IMR-90 (cell line): ENCODE measurements around the gene FAM168A. TPM values are rescaled to one million over a fixed set of nuclear protein-coding genes. Genes with fewer than 3 reads are reported as not detected.

ENCODE experiments used
- ATAC-seq: fragments of 200-7000 bp; cut with Tn5 transposase; 2 replicates; pipeline ENCODE4 v1.9.1; 2020; ENCODE audit warnings: low read depth, mild to moderate bottlenecking, moderate library complexity
- BruUV-seq: library from RNA; stranded (reverse); fragments of 400-500 nt; replicated peaks from 2 replicates; lab custom pipeline; 2021; lab: Mats Ljungman, UMichigan
- CTCF ChIA-PET: fragments of 300-600 bp; formaldehyde crosslinking; extraction: SDS; loops from one replicate; lab custom pipeline; 2021; ENCODE audit warnings: antibody characterized with exemption; lab: Yijun Ruan, JAX
- POLR2A ChIA-PET: fragments of 300-600 bp; sonication (Branson Sonifier 250); formaldehyde crosslinking; loops from one replicate; lab custom pipeline; 2022; ENCODE audit warnings: antibody characterized with exemption; ENCODE audit not compliant: unreplicated experiment; lab: Charles Lee
- DNase-seq: peaks from one replicate; pipeline ENCODE4 v3.0.0; 2013
- H2AFZ ChIP-seq: replicated peaks from 2 replicates; pipeline ENCODE3; 2013; ENCODE audit warnings: low read length, mild to moderate bottlenecking; ENCODE audit not compliant: poor library complexity
- H2AK5ac ChIP-seq: 2 replicates; pipeline ENCODE4 v1.6.1; 2013; ENCODE audit warnings: low read depth, low read length, inconsistent platforms
- H2AK9ac ChIP-seq: replicated peaks from 2 replicates; pipeline ENCODE3; 2013; ENCODE audit warnings: mild to moderate bottlenecking, low read depth, low read length, moderate library complexity; ENCODE audit not compliant: poor library complexity
- H2BK120ac ChIP-seq: 2 replicates; pipeline ENCODE4 v1.6.1; 2013; ENCODE audit warnings: low read depth, low read length, inconsistent platforms
- H2BK15ac ChIP-seq: 3 replicates; pipeline ENCODE4 v1.6.1; 2013; ENCODE audit warnings: low read depth, low read length, inconsistent platforms
- H2BK20ac ChIP-seq: 2 replicates; pipeline ENCODE4 v1.6.1; 2013; ENCODE audit warnings: low read depth, mild to moderate bottlenecking, inconsistent platforms, low read length, moderate library complexity
- H2BK5ac ChIP-seq: 2 replicates; pipeline ENCODE4 v1.6.1; 2013; ENCODE audit warnings: mild to moderate bottlenecking, low read depth, low read length, inconsistent platforms; ENCODE audit not compliant: poor library complexity, severe bottlenecking
- H3K14ac ChIP-seq: replicated peaks from 2 replicates; pipeline ENCODE4 v1.6.1; 2013; ENCODE audit warnings: low read depth, low read length, inconsistent platforms
- H3K18ac ChIP-seq: 2 replicates; pipeline ENCODE4 v1.6.1; 2013; ENCODE audit warnings: low read depth, low read length, control low read depth
- H3K23ac ChIP-seq: 2 replicates; pipeline ENCODE4 v1.6.1; 2013; ENCODE audit warnings: low read depth, low read length, inconsistent platforms
- H3K27ac ChIP-seq: 2 replicates; pipeline ENCODE4 v1.5.1; 2013; ENCODE audit warnings: mild to moderate bottlenecking, control low read depth, low read length; ENCODE audit not compliant: insufficient read depth
- H3K27me3 ChIP-seq: 2 replicates; pipeline ENCODE4 v1.6.1; 2013; ENCODE audit warnings: low read length; ENCODE audit not compliant: control insufficient read depth, insufficient read depth
- H3K36me3 ChIP-seq: 2 replicates; pipeline ENCODE4 v1.6.1; 2013; ENCODE audit warnings: low read length, mixed read lengths; ENCODE audit not compliant: control insufficient read depth, insufficient read depth
- H3K4ac ChIP-seq: 2 replicates; pipeline ENCODE4 v1.6.1; 2013; ENCODE audit warnings: low read depth, low read length, inconsistent platforms
- H3K4me1 ChIP-seq: 2 replicates; pipeline ENCODE4 v1.6.1; 2013; ENCODE audit warnings: low read length, mixed read lengths; ENCODE audit not compliant: control insufficient read depth, insufficient read depth
- H3K4me2 ChIP-seq: 2 replicates; pipeline ENCODE4 v1.6.1; 2013; ENCODE audit warnings: low read depth, mild to moderate bottlenecking, control low read depth, low read length, moderate library complexity
- H3K4me3 ChIP-seq: 2 replicates; pipeline ENCODE4 v1.5.1; 2013; ENCODE audit warnings: low read depth, mild to moderate bottlenecking, control low read depth, low read length, moderate library complexity; ENCODE audit not compliant: insufficient read depth
- H3K56ac ChIP-seq: 2 replicates; pipeline ENCODE4 v1.6.1; 2013; ENCODE audit warnings: low read length, inconsistent platforms; ENCODE audit not compliant: insufficient read depth; ENCODE audit errors: extremely low read depth
- H3K79me1 ChIP-seq, 2 experiments: 2 replicates each; pipeline ENCODE4 v1.6.1; 2013; ENCODE audit warnings: low read length in 2 of 2, inconsistent platforms in 1 of 2, low read depth in 1 of 2
- H3K9ac ChIP-seq: 2 replicates; pipeline ENCODE4 v1.6.1; 2013; ENCODE audit warnings: low read depth, low read length, control low read depth
- H3K9me1 ChIP-seq: 2 replicates; pipeline ENCODE4 v1.6.1; 2013; ENCODE audit warnings: low read length, inconsistent platforms; ENCODE audit not compliant: insufficient read depth
- H3K9me3 ChIP-seq: 2 replicates; pipeline ENCODE4 v1.6.1; 2013; ENCODE audit warnings: low read length; ENCODE audit not compliant: control insufficient read depth, insufficient read depth
- H4K20me1 ChIP-seq: 2 replicates; pipeline ENCODE4 v1.6.1; 2013; ENCODE audit warnings: low read length, inconsistent platforms; ENCODE audit not compliant: insufficient read depth
- H4K5ac ChIP-seq: 2 replicates; pipeline ENCODE4 v1.6.1; 2013; ENCODE audit warnings: mild to moderate bottlenecking, low read depth, low read length, control low read depth
- H4K8ac ChIP-seq, 2 experiments: 2 replicates each; pipeline ENCODE4 v1.6.1; 2013; ENCODE audit warnings: low read depth in 2 of 2, low read length in 2 of 2, control low read depth in 1 of 2, inconsistent platforms in 1 of 2
- H4K91ac ChIP-seq: 2 replicates; pipeline ENCODE4 v1.6.1; 2013; ENCODE audit warnings: low read depth, low read length, inconsistent platforms; ENCODE audit not compliant: insufficient read depth
- BHLHE40 ChIP-seq: fragments of 150-350 bp; IDR thresholded peaks from 2 replicates; pipeline ENCODE4 v1.6.1; 2016; ENCODE audit warnings: mild to moderate bottlenecking, low read depth, low read length
- CEBPB ChIP-seq: IDR thresholded peaks from 2 replicates; pipeline ENCODE4 v1.6.1; 2012; ENCODE audit warnings: low read depth, low read length, improper control_type of control experiment
- CHD1 ChIP-seq: IDR thresholded peaks from 2 replicates; pipeline ENCODE4 v1.6.1; 2012; ENCODE audit warnings: low read depth, low read length, improper control_type of control experiment
- CTCF ChIP-seq: conservative IDR thresholded peaks from 2 replicates; pipeline ENCODE4 v1.5.1; 2012; ENCODE audit warnings: mild to moderate bottlenecking, low read depth, low read length, improper control_type of control experiment
- ELK1 ChIP-seq: fragments of 150-350 bp; IDR thresholded peaks from 2 replicates; pipeline ENCODE4 v1.6.1; 2016; ENCODE audit warnings: low read depth, mild to moderate bottlenecking, low read length, moderate library complexity, borderline replicate concordance
- FOS ChIP-seq: fragments of 150-350 bp; IDR thresholded peaks from 2 replicates; pipeline ENCODE4 v1.6.1; 2016; ENCODE audit warnings: low read depth, low read length
- MAFK ChIP-seq: IDR thresholded peaks from 2 replicates; pipeline ENCODE4 v1.6.1; 2012; ENCODE audit warnings: low read depth, low read length, improper control_type of control experiment
- MAZ ChIP-seq: IDR thresholded peaks from 2 replicates; pipeline ENCODE4 v1.6.1; 2012; ENCODE audit warnings: low read depth, mild to moderate bottlenecking, low read length, improper control_type of control experiment, moderate library complexity, borderline replicate concordance
- MXI1 ChIP-seq: IDR thresholded peaks from 2 replicates; pipeline ENCODE4 v1.6.1; 2012; ENCODE audit warnings: low read depth, mild to moderate bottlenecking, low read length, moderate library complexity, borderline replicate concordance
- NFE2L2 ChIP-seq: fragments of 150-350 bp; IDR thresholded peaks from 2 replicates; pipeline ENCODE4 v1.6.1; 2016; ENCODE audit warnings: low read depth, mild to moderate bottlenecking, low read length
- POLR2A ChIP-seq: IDR thresholded peaks from 2 replicates; pipeline ENCODE4 v1.6.1; 2012; ENCODE audit warnings: mild to moderate bottlenecking, low read depth, low read length
- RAD21 ChIP-seq: IDR thresholded peaks from 2 replicates; pipeline ENCODE4 v1.6.1; 2012; ENCODE audit warnings: low read length, improper control_type of control experiment
- RCOR1 ChIP-seq: IDR thresholded peaks from 2 replicates; pipeline ENCODE4 v1.6.1; 2012; ENCODE audit warnings: mild to moderate bottlenecking, low read length, improper control_type of control experiment; ENCODE audit not compliant: insufficient replicate concordance
- RFX5 ChIP-seq: IDR thresholded peaks from 2 replicates; pipeline ENCODE4 v1.8.0; 2012; ENCODE audit warnings: low read depth, mild to moderate bottlenecking, low read length, moderate library complexity
- SMC3 ChIP-seq: fragments of 150-350 bp; IDR thresholded peaks from 2 replicates; pipeline ENCODE4 v1.6.1; 2016; ENCODE audit warnings: low read depth, mild to moderate bottlenecking, antibody characterized with exemption, low read length, moderate library complexity
- USF2 ChIP-seq: fragments of 150-350 bp; IDR thresholded peaks from 2 replicates; pipeline ENCODE4 v1.6.1; 2017; ENCODE audit warnings: mild to moderate bottlenecking, antibody characterized with exemption, low read length, low read depth
- WGBS, 2 experiments: methylation state at CpG; one replicate each; pipeline versions ENCODE4 v1.1.5 to v1.1.7; 2013; ENCODE audit warnings: missing lambda C conversion rate in 2 of 2; ENCODE audit not compliant: insufficient read length in 1 of 2; ENCODE audit errors: extremely low coverage in 2 of 2; 5-methylcytosine and 5-hydroxymethylcytosine counted together
- dilution Hi-C: fragments of 300-500 bp; cut with HindIII; formaldehyde crosslinking; loops from one replicate; pipeline ENCODE4 v1.14.3; 2018; ENCODE audit warnings: low sequenced_read_pairs; ENCODE audit not compliant: unreplicated experiment
- in situ Hi-C: fragments of 300-500 bp; cut with MboI; formaldehyde crosslinking; loops from 3 replicates; pipeline ENCODE4 v1.14.3; 2019; ENCODE audit warnings: low sequenced_read_pairs, inconsistent platforms, mixed read lengths
- intact Hi-C: fragments of 100-400 bp; cut with micrococcal nuclease; formaldehyde crosslinking; loops from 2 replicates; pipeline ENCODE4 v1.10.0; 2022
- polyA plus RNA-seq, 3 experiments: library from polyadenylated mRNA; depleted of rRNA; stranded (reverse); fragments of >200 nt; gene quantifications; 2 replicates each; pipeline ENCODE4 v1.2.3, GENCODE V29; 2012; ENCODE audit warnings: low replicate concordance in 1 of 3
- total RNA-seq: library from RNA; depleted of rRNA; stranded (reverse); fragments of >200 nt; gene quantifications from 2 replicates; pipeline ENCODE4 v1.2.3, GENCODE V29; 2012

The FAM168A gene
- total and polyA plus RNA-seq, 2 of the 4 experiments (the other 2 are of a cell fraction), result 13.1 to 22.8 TPM

GRCh38 chr11:73531386-73531785 lies 66.5 kb downstream of the FAM168A start:
- in situ Hi-C loops, result no loop called here
- no CpG with 5 or more reads among the region's 1 CpG for WGBS, 2 experiments
- H4K20me1 ChIP-seq, result peaks cover 25% of the 10 kb centered on the region

More at GRCh38 chr11:73531386-73531785, 66.5 kb downstream of the FAM168A start:
- Histone ChIP-seq H3K14ac (no peak overlapping the region), H2BK20ac (no peak overlapping the region), H3K23ac (no peak overlapping the region), H3K18ac (peak overlapping the region; percentile 24; the same call in 1 of the 2 replicates), H2BK15ac (no peak overlapping the region), H3K27ac (no peak overlapping the region), H3K4me2 (no peak overlapping the region), H3K27me3 (no peaks in the 10 kb centered on the region), H3K9me3 (no peaks in the 10 kb centered on the region), H2AFZ (no peak overlapping the region), H3K9me1 (peaks cover 3% of the 10 kb centered on the region; the same call in 1 of the 2 replicates), H3K4ac (peak overlapping the region; percentile 26; the same call in 1 of the 2 replicates), H3K4me3 (no peak overlapping the region), H2AK9ac (no peak overlapping the region), H2BK5ac (no peak overlapping the region), H3K4me1 (peaks cover 11% of the 10 kb centered on the region; the same call in 1 of the 2 replicates), H2BK120ac (no peak overlapping the region), H4K5ac (no peak overlapping the region), H3K36me3 (no peaks in the 10 kb centered on the region), H3K56ac (no peak overlapping the region), H4K91ac (no peak overlapping the region), H4K8ac (no peak overlapping the region), H2AK5ac (no peak overlapping the region), H3K9ac (no peak overlapping the region), H3K79me1 (peaks cover 25 to 42% of the 10 kb centered on the region in 2 experiments)
- dilution Hi-C loops (no loop called here), intact Hi-C loops (loop anchor here (5.0 kb wide), 1 partner anchor 66 kb away; the partner anchor contains the start of gene FAM168A)
- DNase-seq, result no peak
- no peak for ATAC-seq
- CTCF ChIA-PET, result interaction anchor here (1.5 kb wide), 2 partner anchors 53 to 95 kb away, joined by 3 read pairs; no protein-coding TSS in a partner anchor
- BruUV-seq, result no TSS peak
- POLR2A ChIA-PET, result no interaction called here
- TF ChIP-seq MXI1 (no peak), CTCF (no peak), NFE2L2 (no peak), MAFK (no peak), SMC3 (no peak), CHD1 (no peak), RFX5 (no peak), FOS (no peak), BHLHE40 (no peak), CEBPB (no peak), RCOR1 (no peak), MAZ (no peak), RAD21 (no peak), POLR2A (no peak), ELK1 (no peak), USF2 (no peak)
